Neutrophil (primary cell): ENCODE measurements around the gene AS3MT.

Source experiments
- H3K27ac ChIP-seq: fragments of 200-600 bp; sonication (generic); 2 replicates; pipeline ENCODE4 v1.5.1; 2016; ENCODE audit warnings: mild to moderate bottlenecking, moderate library complexity
- H3K27me3 ChIP-seq: fragments of 200-600 bp; sonication (generic); 2 replicates; pipeline ENCODE4 v1.6.0; 2016; ENCODE audit warnings: mild to moderate bottlenecking
- H3K36me3 ChIP-seq: fragments of 200-600 bp; sonication (generic); 2 replicates; pipeline ENCODE4 v1.5.1; 2017
- H3K4me1 ChIP-seq, 2 experiments: fragments of 200-600 bp in 1 of 2; sonication (generic) in 1 of 2; 1 replicate in 1 of 2; 2 replicates in 1 of 2; pipeline versions ENCODE4 v1.5.1 to v1.6.1; 2013 to 2016; ENCODE audit warnings: low read depth in 1 of 2, low read length in 1 of 2, mild to moderate bottlenecking in 1 of 2, moderate library complexity in 1 of 2; ENCODE audit not compliant: control insufficient read depth in 1 of 2, insufficient read depth in 1 of 2
- H3K4me3 ChIP-seq, 2 experiments: fragments of 200-600 bp in 1 of 2; sonication (generic) in 1 of 2; 1 replicate in 1 of 2; 2 replicates in 1 of 2; pipeline ENCODE4 v1.5.1; 2013 to 2016; ENCODE audit warnings: low read depth in 1 of 2, low read length in 1 of 2, mild to moderate bottlenecking in 1 of 2, moderate library complexity in 1 of 2
- H3K9me3 ChIP-seq: fragments of 200-600 bp; sonication (generic); 2 replicates; pipeline ENCODE4 v1.5.1; 2016
- TF ChIP-seq, protein P1 (sequence below): fragments of 200-600 bp; sonication (generic); IDR thresholded peaks from 2 replicates; pipeline ENCODE4 v1.5.1; 2016; ENCODE audit warnings: antibody characterized with exemption

AS3MT gene

DNA sequence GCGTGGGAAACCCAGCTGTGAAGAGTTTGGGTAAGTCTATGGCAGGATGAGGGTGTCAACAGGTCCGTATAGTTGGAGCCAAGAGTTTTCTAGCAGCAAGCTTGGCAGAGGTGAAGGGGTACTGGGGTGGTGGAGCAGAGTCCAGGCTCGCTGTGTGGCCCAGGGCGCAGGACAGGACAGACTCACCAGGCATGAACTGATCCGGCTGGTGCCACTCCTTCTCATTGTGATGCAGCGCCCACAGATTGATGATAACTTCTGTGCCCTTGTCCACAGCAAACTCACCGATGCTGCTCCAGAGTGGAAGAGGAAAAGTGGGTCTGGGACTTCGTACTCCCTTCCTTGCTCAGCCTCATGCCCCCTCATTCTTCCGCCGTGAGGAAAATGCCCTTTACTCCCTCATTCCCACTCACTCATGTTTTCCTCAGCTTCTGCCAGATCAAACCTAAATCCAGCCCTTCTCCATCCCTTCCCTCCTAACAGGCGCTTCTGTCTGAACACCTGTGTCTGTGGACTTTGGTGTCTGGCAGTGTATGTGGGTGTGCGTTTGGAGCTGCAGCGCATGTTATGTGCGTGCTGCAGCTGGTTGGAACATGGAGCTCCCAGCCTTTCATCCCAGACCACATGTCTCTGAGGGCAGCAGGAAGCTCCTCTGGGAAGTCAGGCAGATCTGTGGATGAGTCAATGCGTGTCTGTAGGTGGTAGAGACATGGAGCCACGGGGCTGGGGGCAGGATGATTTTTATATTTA, 37.8 kb upstream of the AS3MT start:
- Histone ChIP-seq H3K4me1 (no peaks in the 10 kb centered on the region), H3K36me3 (no peaks in the 10 kb centered on the region), H3K4me3 (no peak overlapping the region), H3K27ac (no peak overlapping the region), H3K27me3 (no peaks in the 10 kb centered on the region), H3K9me3 (no peaks in the 10 kb centered on the region)
- TF ChIP-seq, protein P1, sequence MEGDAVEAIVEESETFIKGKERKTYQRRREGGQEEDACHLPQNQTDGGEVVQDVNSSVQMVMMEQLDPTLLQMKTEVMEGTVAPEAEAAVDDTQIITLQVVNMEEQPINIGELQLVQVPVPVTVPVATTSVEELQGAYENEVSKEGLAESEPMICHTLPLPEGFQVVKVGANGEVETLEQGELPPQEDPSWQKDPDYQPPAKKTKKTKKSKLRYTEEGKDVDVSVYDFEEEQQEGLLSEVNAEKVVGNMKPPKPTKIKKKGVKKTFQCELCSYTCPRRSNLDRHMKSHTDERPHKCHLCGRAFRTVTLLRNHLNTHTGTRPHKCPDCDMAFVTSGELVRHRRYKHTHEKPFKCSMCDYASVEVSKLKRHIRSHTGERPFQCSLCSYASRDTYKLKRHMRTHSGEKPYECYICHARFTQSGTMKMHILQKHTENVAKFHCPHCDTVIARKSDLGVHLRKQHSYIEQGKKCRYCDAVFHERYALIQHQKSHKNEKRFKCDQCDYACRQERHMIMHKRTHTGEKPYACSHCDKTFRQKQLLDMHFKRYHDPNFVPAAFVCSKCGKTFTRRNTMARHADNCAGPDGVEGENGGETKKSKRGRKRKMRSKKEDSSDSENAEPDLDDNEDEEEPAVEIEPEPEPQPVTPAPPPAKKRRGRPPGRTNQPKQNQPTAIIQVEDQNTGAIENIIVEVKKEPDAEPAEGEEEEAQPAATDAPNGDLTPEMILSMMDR: no peak

DNA sequence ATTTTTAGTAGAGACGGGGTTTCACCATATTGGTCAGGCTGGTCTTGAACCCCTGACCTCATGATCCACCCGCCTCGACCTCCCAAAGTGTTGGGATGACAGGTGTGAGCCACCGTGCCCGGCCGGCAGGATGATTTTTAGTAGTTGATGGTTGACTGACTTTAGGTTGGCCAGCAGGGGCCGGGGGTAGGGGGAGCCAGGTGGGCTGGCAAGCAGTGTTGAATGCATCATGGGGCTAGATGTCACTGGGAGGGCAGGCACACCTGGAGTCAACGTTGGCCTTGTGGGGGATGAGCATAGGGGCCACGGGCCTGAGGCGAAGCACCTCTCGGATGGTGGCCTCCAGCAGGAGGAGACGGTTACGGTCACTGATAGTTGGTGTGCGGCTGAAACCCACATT, 37.0 kb upstream of the AS3MT start:
- H3K4me1 ChIP-seq: no peaks in the 10 kb centered on the region
- H3K27me3 ChIP-seq: no peaks in the 10 kb centered on the region
- TF ChIP-seq, protein P1: no peak
- no peaks in the 10 kb centered on the region for H3K9me3 ChIP-seq
- no peak overlapping the region for H3K27ac ChIP-seq
- H3K4me3 ChIP-seq: no peak overlapping the region
- H3K36me3 ChIP-seq: no peaks in the 10 kb centered on the region

DNA sequence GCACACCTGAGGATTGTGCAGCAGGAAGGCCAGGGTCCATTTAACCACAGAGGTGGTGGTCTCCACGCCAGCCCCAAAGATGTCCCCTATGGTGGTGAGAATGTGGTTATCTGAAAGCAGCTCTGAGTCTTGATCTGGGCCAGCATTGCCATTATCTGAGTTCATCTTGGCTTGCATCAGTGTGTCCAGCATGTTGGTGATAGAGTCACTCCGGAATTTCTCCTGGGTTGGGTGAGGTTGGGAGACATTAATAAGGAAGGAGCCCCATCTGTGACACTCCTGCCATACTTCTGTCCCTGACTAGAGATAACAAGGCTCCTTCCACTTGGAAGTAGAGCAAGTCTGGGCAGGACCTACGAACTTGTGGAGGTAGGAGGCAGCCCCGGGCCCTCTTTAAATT, 36.3 kb upstream of the AS3MT start:
- Histone ChIP-seq H3K27me3 (no peaks in the 10 kb centered on the region), H3K36me3 (no peaks in the 10 kb centered on the region), H3K4me3 (no peak overlapping the region), H3K4me1 (no peaks in the 10 kb centered on the region), H3K9me3 (no peaks in the 10 kb centered on the region), H3K27ac (no peak overlapping the region)
- TF ChIP-seq, protein P1: no peak

DNA sequence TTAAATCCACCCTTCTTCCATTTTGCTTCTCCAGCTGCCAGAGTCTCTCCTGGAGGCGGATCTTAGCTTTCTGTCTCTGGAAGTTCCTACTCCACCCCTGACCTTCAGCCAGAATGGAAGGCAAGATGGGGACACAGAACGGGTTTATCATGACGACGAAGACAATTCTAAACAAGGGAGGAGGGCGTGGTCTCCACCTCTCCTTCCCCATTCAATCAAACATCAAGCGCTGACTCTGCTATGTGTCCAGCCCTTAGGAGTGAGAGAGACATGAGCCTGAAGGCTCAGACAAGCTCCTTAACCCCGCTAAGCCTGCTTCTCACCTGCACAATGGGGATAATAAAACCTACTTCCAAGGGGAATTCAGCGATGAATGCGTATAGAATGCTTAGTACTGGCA, 35.1 kb upstream of the AS3MT start:
- H3K9me3 ChIP-seq: no peaks in the 10 kb centered on the region
- H3K27ac ChIP-seq: no peak overlapping the region
- TF ChIP-seq, protein P1: no peak
- no peak overlapping the region for H3K4me3 ChIP-seq
- no peaks in the 10 kb centered on the region for H3K27me3 ChIP-seq
- no peaks in the 10 kb centered on the region for H3K36me3 ChIP-seq
- no peaks in the 10 kb centered on the region for H3K4me1 ChIP-seq

DNA sequence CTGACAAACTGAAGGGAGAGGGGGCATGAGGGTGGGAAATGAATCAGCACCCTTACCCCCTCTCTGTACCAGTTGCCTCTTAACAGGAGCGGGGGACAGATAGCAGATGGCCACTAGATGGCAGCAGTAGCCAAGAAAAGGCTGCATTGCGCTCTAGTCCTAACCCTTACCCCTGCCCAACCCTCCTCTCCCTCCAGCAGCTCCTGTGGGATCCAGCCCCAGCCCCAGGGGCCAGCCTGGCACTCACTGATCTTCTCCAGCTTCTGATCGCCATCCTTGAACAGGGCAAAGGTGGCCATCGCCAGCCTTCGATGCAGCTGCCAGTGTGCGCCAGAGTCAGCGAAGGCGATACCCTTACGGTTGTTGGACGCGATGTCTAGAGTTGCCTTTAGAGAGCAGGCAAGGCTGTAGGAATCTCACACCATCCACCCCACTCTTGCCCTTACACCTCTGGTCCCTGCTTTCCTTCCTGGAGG, 34.2 kb upstream of the AS3MT start:
- H3K27ac ChIP-seq: no peak overlapping the region
- no peaks in the 10 kb centered on the region for H3K4me1 ChIP-seq
- H3K36me3 ChIP-seq: no peaks in the 10 kb centered on the region
- no peaks in the 10 kb centered on the region for H3K9me3 ChIP-seq
- no peaks in the 10 kb centered on the region for H3K27me3 ChIP-seq
- no peak overlapping the region for H3K4me3 ChIP-seq
- TF ChIP-seq, protein P1: peak; percentile 74
